ENCODE measurements around the gene C7orf33. TPM values are rescaled to one million over a fixed set of nuclear protein-coding genes. Genes with fewer than 3 reads are reported as not detected.

C7orf33 gene
- total RNA-seq, 2 experiments from 2014 or later: not detected

GRCh38 chr7:148657929-148658328 lies 67.4 kb downstream of the C7orf33 start:
- Mint-ChIP-seq H3K36me3 (ENCODE audit: low read depth) (no peaks in the 10 kb centered on the region), H3K27me3 (peaks cover 4% of the 10 kb centered on the region), H3K27ac (no peak overlapping the region), H3K9me3 (no peaks in the 10 kb centered on the region), H3K4me3 (no peak overlapping the region), H3K4me1 (peaks cover 3% of the 10 kb centered on the region)
- no peak for DNase-seq
- ChIA-PET POLR2A (no interaction called here), CTCF (no interaction called here)

GRCh38 chr7:148661471-148661870 lies 70.9 kb downstream of the C7orf33 start:
- Mint-ChIP-seq H3K27ac (no peak overlapping the region), H3K36me3 (ENCODE audit: low read depth) (no peaks in the 10 kb centered on the region), H3K27me3 (peaks cover 6% of the 10 kb centered on the region), H3K4me3 (no peak overlapping the region), H3K4me1 (peaks cover 3% of the 10 kb centered on the region), H3K9me3 (no peaks in the 10 kb centered on the region)
- POLR2A ChIA-PET: no interaction called here
- CTCF ChIA-PET: no interaction called here
- no peak for DNase-seq

GRCh38 chr7:148662646-148663045 lies 72.1 kb downstream of the C7orf33 start:
- no peak for DNase-seq
- Mint-ChIP-seq H3K27me3 (peaks cover 6% of the 10 kb centered on the region), H3K36me3 (ENCODE audit: low read depth) (no peaks in the 10 kb centered on the region), H3K4me3 (no peak overlapping the region), H3K27ac (no peak overlapping the region), H3K9me3 (no peaks in the 10 kb centered on the region), H3K4me1 (peaks cover 3% of the 10 kb centered on the region)
- CTCF ChIA-PET: no interaction called here
- POLR2A ChIA-PET: no interaction called here

- peaks cover 3% of the 10 kb centered on the region for H3K4me1 Mint-ChIP-seq
- H3K27me3 Mint-ChIP-seq: peaks cover 6% of the 10 kb centered on the region
- H3K27ac Mint-ChIP-seq: no peak overlapping the region
- ChIA-PET CTCF (no interaction called here), POLR2A (no interaction called here)
- no peak for DNase-seq
- no peaks in the 10 kb centered on the region for H3K36me3 Mint-ChIP-seq (ENCODE audit: low read depth)
- H3K4me3 Mint-ChIP-seq: no peak overlapping the region
- H3K9me3 Mint-ChIP-seq: no peaks in the 10 kb centered on the region
These were observed 73.8 kb downstream of the C7orf33 start for GRCh38 chr7:148664324-148664723.

GRCh38 chr7:148665221-148665620 lies 74.7 kb downstream of the C7orf33 start:
- CTCF ChIA-PET: no interaction called here
- Mint-ChIP-seq H3K27me3 (peaks cover 6% of the 10 kb centered on the region), H3K27ac (no peak overlapping the region), H3K9me3 (peaks cover under 1% of the 10 kb centered on the region), H3K4me3 (no peak overlapping the region), H3K36me3 (ENCODE audit: low read depth) (no peaks in the 10 kb centered on the region), H3K4me1 (peaks cover 3% of the 10 kb centered on the region)
- POLR2A ChIA-PET: no interaction called here
- DNase-seq: no peak

Other genes with a start within 250 kb of the C7orf33 start
- 10 to 100 TPM; 46.9 to 48.7 TPM for gene CUL1, start 108.1 kb downstream of the C7orf33 start, total RNA-seq